GM23248 (cell line): Measurements from ENCODE around the gene HIPK2. TPM values are rescaled to one million over a fixed set of nuclear protein-coding genes. Genes with fewer than 3 reads are reported as not detected.

Source experiments
- DNase-seq: peaks from one replicate; pipeline ENCODE4 v3.0.0-alpha.2; 2015
- H2AFZ ChIP-seq: fragments of 200-600 bp; sonication (generic); 2 replicates; pipeline ENCODE4 v1.6.1; 2016; ENCODE audit warnings: antibody characterized with exemption
- H3F3A ChIP-seq: fragments of 200-600 bp; sonication (generic); 2 replicates; pipeline ENCODE4 v1.6.1; 2016; ENCODE audit warnings: mild to moderate bottlenecking, antibody characterized with exemption, mixed run types; ENCODE audit not compliant: insufficient read depth
- H3K27ac ChIP-seq: fragments of 200-600 bp; sonication (generic); 2 replicates; pipeline ENCODE4 v1.5.1; 2016; ENCODE audit warnings: mild to moderate bottlenecking
- H3K27me3 ChIP-seq: fragments of 200-600 bp; sonication (generic); replicated peaks from 2 replicates; pipeline ENCODE4 v1.6.1; 2016; ENCODE audit warnings: mild to moderate bottlenecking; ENCODE audit not compliant: insufficient read depth
- H3K36me3 ChIP-seq: fragments of 200-600 bp; sonication (generic); 2 replicates; pipeline ENCODE4 v1.6.1; 2016; ENCODE audit warnings: low read depth, mild to moderate bottlenecking
- H3K4me1 ChIP-seq: fragments of 200-600 bp; sonication (generic); 2 replicates; pipeline ENCODE4 v1.6.1; 2016; ENCODE audit warnings: mild to moderate bottlenecking; ENCODE audit not compliant: insufficient read depth
- H3K4me2 ChIP-seq: fragments of 200-600 bp; sonication (generic); one replicate; pipeline ENCODE4 v1.6.1; 2016; ENCODE audit warnings: mild to moderate bottlenecking; ENCODE audit not compliant: unreplicated experiment
- H3K4me3 ChIP-seq: fragments of 200-600 bp; sonication (generic); 2 replicates; pipeline ENCODE4 v1.5.1; 2016; ENCODE audit warnings: mild to moderate bottlenecking
- H3K79me2 ChIP-seq: fragments of 200-600 bp; sonication (generic); 2 replicates; pipeline ENCODE4 v1.6.1; 2016; ENCODE audit warnings: mild to moderate bottlenecking; ENCODE audit not compliant: insufficient read depth
- H3K9ac ChIP-seq: fragments of 200-600 bp; sonication (generic); 2 replicates; pipeline ENCODE4 v1.6.1; 2016; ENCODE audit warnings: mild to moderate bottlenecking
- H3K9me2 ChIP-seq: fragments of 200-600 bp; sonication (generic); 2 replicates; pipeline ENCODE4 v1.6.1; 2016; ENCODE audit warnings: mixed run types, mild to moderate bottlenecking, moderate library complexity; ENCODE audit not compliant: insufficient read depth
- H3K9me3 ChIP-seq: fragments of 200-600 bp; sonication (generic); one replicate; pipeline ENCODE4 v1.6.1; 2017; ENCODE audit warnings: low read depth
- H4K20me1 ChIP-seq: fragments of 200-600 bp; sonication (generic); 2 replicates; pipeline ENCODE4 v1.6.0; 2016; ENCODE audit not compliant: insufficient read depth
- EZH2 ChIP-seq: fragments of 200-600 bp; sonication (generic); IDR thresholded peaks from 2 replicates; pipeline ENCODE4 v1.6.1; 2018; ENCODE audit warnings: antibody characterized with exemption, mild to moderate bottlenecking; ENCODE audit not compliant: insufficient read depth, poor library complexity, severe bottlenecking
- EZH2phosphoT487 ChIP-seq: fragments of 200-600 bp; sonication (generic); IDR thresholded peaks from 2 replicates; pipeline ENCODE4 v1.6.1; 2018; ENCODE audit warnings: antibody characterized with exemption, moderate library complexity, mild to moderate bottlenecking, low read depth; ENCODE audit not compliant: insufficient read depth
- WGBS, 2 experiments: methylation state at CpG; one replicate each; pipeline ENCODE4 v1.1.6; 2015 to 2017; ENCODE audit warnings: low lambda C conversion rate in 2 of 2, low coverage in 1 of 2; ENCODE audit errors: missing lambda C conversion rate in 2 of 2; 5-methylcytosine and 5-hydroxymethylcytosine counted together
- in situ Hi-C: fragments of 300-500 bp; cut with MboI; formaldehyde crosslinking; loops from 2 replicates; pipeline ENCODE4 v1.15.0; 2020
- polyA plus RNA-seq: library from polyadenylated mRNA; unstranded; fragments of >200 nt; fragmentation: Nextera tagmentation; extraction: Ambion mirVana; gene quantifications from 2 replicates; pipeline ENCODE4 v1.2.1, GENCODE V29; 2016
- total RNA-seq: library from RNA; depleted of rRNA; stranded (reverse); fragments of >200 nt; shearing (Covaris generic); gene quantifications from 2 replicates; pipeline ENCODE4 v1.2.3, GENCODE V29; 2014

Gene HIPK2
- total and polyA plus RNA-seq, 2 experiments from 2014 or later: 4.7 to 7.9 TPM

DNA sequence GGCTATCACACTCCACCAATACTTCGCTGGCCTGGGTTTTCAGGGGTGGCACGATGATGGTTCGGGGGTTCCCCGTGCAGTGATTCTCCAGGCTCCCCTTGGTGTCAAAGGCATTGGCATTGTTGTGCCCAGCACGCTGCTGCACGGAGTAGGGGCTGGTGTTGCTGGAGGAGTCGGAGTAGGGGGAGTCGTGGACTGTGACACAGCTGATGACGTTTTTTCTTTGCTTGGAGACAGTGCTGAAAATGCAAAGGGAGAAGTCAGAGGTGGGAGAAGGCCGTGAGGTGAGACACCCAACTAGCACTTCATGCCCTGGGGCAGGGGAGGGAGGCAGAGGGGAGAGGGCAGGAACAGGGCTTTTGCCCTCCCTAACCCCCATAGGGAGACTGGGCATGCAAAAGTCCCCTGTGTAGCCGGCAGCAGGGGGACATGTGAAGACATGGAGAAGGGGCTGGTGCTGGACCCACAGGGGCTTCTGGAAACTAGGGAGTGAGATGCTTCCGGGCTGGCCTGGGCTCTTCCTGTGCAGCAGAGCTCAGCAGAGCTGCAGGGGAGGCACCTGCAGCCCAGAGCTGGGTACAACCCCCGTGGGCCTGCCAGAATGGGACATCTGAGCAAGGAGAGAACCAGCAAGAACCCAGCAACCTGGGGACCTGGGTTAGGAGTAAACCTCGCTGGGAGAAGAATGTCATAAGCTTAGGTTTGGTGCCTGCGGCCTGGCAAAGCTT lies 193.8 kb downstream of the HIPK2 start:
- Histone ChIP-seq H3K4me3 (no peak overlapping the region), H3K9ac (no peak overlapping the region), H2AFZ (no peak overlapping the region), H3K27ac (no peak overlapping the region), H3K4me2 (no peak overlapping the region), H3K9me2 (no peaks in the 10 kb centered on the region), H3K4me1 (no peaks in the 10 kb centered on the region), H3K27me3 (no peaks in the 10 kb centered on the region), H3K36me3 (0 out of 2 replicates have a peak, but pooled peaks cover 11% of the 10 kb centered on the region), H3K79me2 (no peaks in the 10 kb centered on the region), H3F3A (no peaks in the 10 kb centered on the region), H3K9me3 (no peaks in the 10 kb centered on the region), H4K20me1 (no peaks in the 10 kb centered on the region)
- in situ Hi-C loops: no loop called here
- 89 to 92% methylated on average over 15 of the region's 15 CpGs for WGBS, 2 experiments
- TF ChIP-seq EZH2phosphoT487 (no peak), EZH2 (no peak)
- DNase-seq: no peak

DNA sequence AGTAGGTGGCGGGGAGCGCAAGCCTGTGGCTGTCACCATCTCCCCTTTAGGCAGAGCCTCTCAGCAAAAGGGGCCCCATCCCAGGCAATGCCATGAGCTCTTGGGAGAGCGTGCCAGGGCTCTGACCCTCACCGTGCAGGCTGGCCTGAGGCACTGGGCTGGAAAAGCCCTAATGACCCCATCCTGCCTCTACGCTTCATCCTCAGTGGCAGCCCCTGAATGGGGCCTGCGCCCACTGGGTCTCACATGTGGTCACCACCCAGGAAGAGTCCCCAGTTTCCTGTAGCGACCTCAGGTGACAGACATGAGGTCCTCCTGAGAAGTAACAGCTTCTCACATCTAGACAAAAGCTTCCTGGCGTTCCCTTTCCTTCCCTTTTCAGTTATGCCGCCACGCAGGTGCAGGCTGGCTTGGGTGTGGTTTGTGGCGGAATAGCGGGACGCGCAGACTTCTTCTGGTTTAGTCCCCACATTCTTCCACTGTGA lies 195.1 kb downstream of the HIPK2 start:
- no peak overlapping the region for H3K4me2 ChIP-seq
- H4K20me1 ChIP-seq: no peaks in the 10 kb centered on the region
- H3K9me3 ChIP-seq: no peaks in the 10 kb centered on the region
- H3K9me2 ChIP-seq: no peaks in the 10 kb centered on the region
- WGBS, 2 experiments: 99% methylated on average over 14 of the region's 14 CpGs
- no peak for DNase-seq
- H3K4me1 ChIP-seq: no peaks in the 10 kb centered on the region
- in situ Hi-C loops: no loop called here
- H3K9ac ChIP-seq: no peak overlapping the region
- TF ChIP-seq EZH2phosphoT487: no peak
- TF ChIP-seq EZH2: no peak
- H3K79me2 ChIP-seq: no peaks in the 10 kb centered on the region
- H2AFZ ChIP-seq: no peak overlapping the region
- H3K36me3 ChIP-seq: 0 out of 2 replicates have a peak, but pooled peaks cover 14% of the 10 kb centered on the region
- H3K27ac ChIP-seq: no peak overlapping the region
- H3K4me3 ChIP-seq: no peak overlapping the region
- no peaks in the 10 kb centered on the region for H3K27me3 ChIP-seq
- H3F3A ChIP-seq: no peaks in the 10 kb centered on the region

DNA sequence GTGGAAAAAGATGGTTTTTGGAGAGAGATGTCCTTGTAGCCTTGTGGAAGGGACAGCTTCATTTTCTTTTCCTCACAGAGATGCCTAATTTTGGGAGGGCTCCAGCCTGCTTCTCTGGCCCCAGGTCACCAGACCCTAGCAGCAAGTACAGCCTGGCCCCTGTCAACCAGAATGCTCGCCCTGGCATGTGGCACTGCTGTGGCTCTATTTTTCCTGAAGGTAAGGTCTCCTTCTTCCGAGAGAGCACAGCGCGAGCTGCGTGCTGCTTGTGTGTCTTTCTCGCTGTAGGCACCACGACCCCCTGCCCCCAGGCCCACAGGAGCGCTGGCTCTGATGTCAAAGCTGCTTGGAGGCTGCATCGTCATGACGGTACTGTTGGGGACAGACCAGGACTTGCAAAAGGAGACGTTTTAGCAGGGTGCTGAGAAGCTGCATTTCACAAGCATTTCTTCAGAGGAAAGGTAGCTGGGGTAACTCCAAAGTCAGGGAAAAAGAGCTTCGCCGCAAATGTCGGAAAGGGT lies 195.6 kb downstream of the HIPK2 start:
- 84 to 88% methylated on average over 14 of the region's 14 CpGs for WGBS, 2 experiments
- Histone ChIP-seq H3K36me3 (0 out of 2 replicates have a peak, but pooled peaks cover 14% of the 10 kb centered on the region), H3K27ac (no peak overlapping the region), H3K4me1 (no peaks in the 10 kb centered on the region), H3K9me2 (no peaks in the 10 kb centered on the region), H3K9ac (no peak overlapping the region), H2AFZ (no peak overlapping the region), H3K4me2 (no peak overlapping the region), H3K9me3 (no peaks in the 10 kb centered on the region), H3K27me3 (no peaks in the 10 kb centered on the region), H3F3A (no peaks in the 10 kb centered on the region), H3K4me3 (no peak overlapping the region), H3K79me2 (no peaks in the 10 kb centered on the region), H4K20me1 (no peaks in the 10 kb centered on the region)
- in situ Hi-C loops: no loop called here
- no peak for TF ChIP-seq EZH2phosphoT487
- DNase-seq: no peak

DNA sequence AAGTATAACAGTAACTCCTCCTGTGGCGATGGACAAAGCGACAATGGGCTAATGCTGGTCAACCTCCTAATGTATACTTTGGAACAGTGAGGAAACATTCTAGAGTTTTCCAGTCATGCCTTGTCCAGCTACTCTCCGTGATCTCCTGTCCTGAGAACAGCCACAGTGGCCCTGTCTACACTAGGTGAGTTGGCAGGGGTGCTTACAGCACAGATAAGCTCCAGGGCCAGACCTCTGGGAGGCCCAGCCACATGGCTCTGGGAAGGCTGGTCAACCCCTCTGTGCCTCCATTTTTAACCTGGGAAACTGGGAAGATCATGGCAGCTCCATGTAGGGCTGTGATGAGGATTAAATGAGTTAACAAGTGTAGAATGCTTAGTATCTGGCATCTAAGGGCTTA lies 197.4 kb downstream of the HIPK2 start:
- 0 out of 2 replicates have a peak, but pooled peaks cover 4% of the 10 kb centered on the region for H3K36me3 ChIP-seq
- no peak overlapping the region for H3K4me3 ChIP-seq
- H2AFZ ChIP-seq: no peak overlapping the region
- WGBS, 2 experiments: 95 to 98% methylated on average over 3 of the region's 3 CpGs
- no peaks in the 10 kb centered on the region for H3K9me3 ChIP-seq
- no peak for DNase-seq
- in situ Hi-C loops: no loop called here
- TF ChIP-seq EZH2phosphoT487: no peak
- no peak for TF ChIP-seq EZH2
- no peak overlapping the region for H3K4me2 ChIP-seq
- H3K27ac ChIP-seq: no peak overlapping the region
- no peaks in the 10 kb centered on the region for H3K9me2 ChIP-seq
- no peaks in the 10 kb centered on the region for H3K79me2 ChIP-seq
- H3K27me3 ChIP-seq: no peaks in the 10 kb centered on the region
- no peaks in the 10 kb centered on the region for H3K4me1 ChIP-seq
- H3K9ac ChIP-seq: no peak overlapping the region
- H3F3A ChIP-seq: no peaks in the 10 kb centered on the region
- H4K20me1 ChIP-seq: no peaks in the 10 kb centered on the region
